Measurements from ENCODE around the gene CETP. TPM values are rescaled to one million over a fixed set of nuclear protein-coding genes. Genes with fewer than 3 reads are reported as not detected.

The CETP gene
- total RNA-seq, 1 donor from 2014 or later = not detected

DNA sequence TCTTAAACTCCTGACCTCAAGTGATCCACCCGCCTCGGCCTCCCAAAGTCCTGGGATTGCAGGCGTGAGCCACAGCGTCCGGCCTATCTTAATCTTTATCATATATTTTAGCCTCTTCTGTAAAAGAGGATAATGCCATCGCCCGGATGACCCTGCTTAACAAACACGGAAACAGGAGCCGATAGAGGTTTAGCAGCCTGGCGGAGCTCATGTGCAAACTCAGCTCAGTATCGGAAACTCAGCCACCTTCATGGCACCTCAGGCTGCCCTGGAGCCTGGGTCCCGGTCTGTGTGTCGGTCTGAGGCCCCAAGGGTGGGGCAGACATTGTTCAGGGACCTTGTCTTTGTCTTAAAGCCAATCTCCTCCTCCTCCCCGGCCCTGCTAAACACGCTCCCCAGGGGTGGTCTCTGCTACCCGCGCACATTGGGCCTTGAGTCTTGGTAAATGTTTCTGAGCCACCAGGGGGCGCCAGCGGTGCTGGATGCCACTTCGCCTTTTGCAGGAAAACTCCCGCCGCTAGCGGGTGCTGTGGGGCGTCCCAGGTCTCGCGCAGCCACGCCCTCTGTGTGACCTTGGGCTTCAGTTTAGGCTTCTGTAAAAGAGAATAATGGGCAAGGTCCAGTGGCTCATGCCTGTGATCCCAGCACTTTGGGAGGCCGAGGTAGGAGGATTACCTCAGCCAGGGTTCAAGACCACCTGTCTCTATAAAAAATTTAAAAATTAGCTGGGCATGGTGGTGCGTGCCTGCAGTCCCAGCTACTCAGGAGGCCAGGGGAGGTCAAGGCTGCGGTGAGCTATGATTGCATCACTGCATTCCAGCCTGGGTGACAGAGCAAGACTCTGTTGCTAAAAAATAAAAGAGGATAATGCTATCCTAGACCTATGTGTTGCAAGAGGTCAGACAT lies 2.7 kb downstream of the CETP start:
- peak; percentile 74 for DNase-seq (ENCODE audit: low read depth)
- Mint-ChIP-seq H3K27ac (ENCODE audit: unreplicated experiment) (peak overlapping the region; percentile 48), H3K27me3 (ENCODE audit: low read depth, unreplicated experiment) (peaks cover 6% of the 10 kb centered on the region), H3K4me3 (ENCODE audit: unreplicated experiment) (no peak overlapping the region), H3K9me3 (ENCODE audit: unreplicated experiment) (peaks cover 3% of the 10 kb centered on the region), H3K4me1 (ENCODE audit: low read depth, unreplicated experiment) (peaks cover 14% of the 10 kb centered on the region), H3K36me3 (ENCODE audit: low read depth, unreplicated experiment) (no peaks in the 10 kb centered on the region)
- no peaks in the 10 kb centered on the region for H3K36me3 ChIP-seq (ENCODE audit: insufficient read depth, low read length)
- no peak overlapping the region for H2AFZ ChIP-seq (ENCODE audit: low read depth, low read length)
- H3K4me2 ChIP-seq (ENCODE audit: low read length) = peak overlapping the region; percentile 20
- no peaks in the 10 kb centered on the region for H3K79me2 ChIP-seq (ENCODE audit: insufficient read depth, low read length)
- H3K27ac ChIP-seq (ENCODE audit: low read depth, low read length) = peak overlapping the region; percentile 2
- TF ChIP-seq CTCF (IDR thresholded peaks at IDR 0.05; ENCODE audit: insufficient read depth, low read depth, low read length) (peak; percentile 60), EZH2 (IDR thresholded peaks at IDR 0.05; ENCODE audit: insufficient read depth, low read length) (no peak)
- peaks cover 20% of the 10 kb centered on the region for H3K4me1 ChIP-seq (ENCODE audit: insufficient read depth, low read length)
- no peaks in the 10 kb centered on the region for H4K20me1 ChIP-seq (ENCODE audit: insufficient read depth, low read length)
- no peak overlapping the region for H3K9ac ChIP-seq (ENCODE audit: low read length)
- FAIRE-seq = peak; percentile 20
- no peak overlapping the region for H3K4me3 ChIP-seq (ENCODE audit: insufficient read depth, low read depth, low read length)
- no peaks in the 10 kb centered on the region for H3K27me3 ChIP-seq (ENCODE audit: insufficient read depth, low read length)
- H3K9me3 ChIP-seq (ENCODE audit: insufficient read depth, low read depth, low read length) = no peaks in the 10 kb centered on the region

DNA sequence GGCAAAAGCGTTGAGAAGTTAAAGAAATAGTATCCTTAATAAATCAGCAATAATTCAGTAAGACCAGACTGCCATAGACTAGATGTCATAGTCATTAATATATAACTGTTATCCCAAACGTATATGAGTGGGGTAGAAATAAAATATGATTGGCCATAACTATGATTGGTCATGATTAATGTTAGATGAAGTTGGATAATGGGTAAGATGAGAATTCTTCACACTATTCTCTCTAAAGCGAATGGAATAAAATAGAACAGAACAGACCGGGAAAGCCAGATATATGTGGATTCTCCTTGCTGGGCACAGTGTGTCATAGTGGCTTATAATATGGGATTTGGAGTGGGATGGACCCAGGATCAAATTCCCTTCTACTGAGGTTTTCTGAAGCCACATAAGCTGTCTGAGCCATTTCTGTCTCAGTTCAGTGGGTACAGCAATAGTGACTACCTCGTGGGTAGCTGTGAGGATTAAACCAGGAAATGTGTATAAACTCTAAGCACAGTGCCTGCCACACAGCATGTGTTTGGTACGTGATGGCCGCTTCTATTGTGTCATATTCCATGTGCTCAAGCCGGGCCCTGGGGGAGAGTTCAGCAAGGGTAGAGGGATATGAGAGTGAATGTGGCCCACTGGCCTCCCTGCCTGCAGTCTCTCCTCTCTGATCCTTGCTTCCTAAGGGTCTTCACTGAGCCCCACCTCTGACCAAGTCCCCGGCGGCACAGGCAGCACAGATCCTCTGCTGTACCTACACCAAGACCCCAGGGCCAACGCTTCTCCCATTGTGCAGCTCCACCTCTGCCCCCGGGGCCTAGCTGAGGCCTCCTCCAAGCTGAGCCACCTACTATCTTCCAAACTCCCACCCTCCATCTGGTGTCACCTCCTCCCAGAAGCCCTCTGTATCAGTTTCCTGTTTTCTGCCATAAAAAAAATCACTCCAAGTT lies 3.7 kb downstream of the CETP start:
- Histone ChIP-seq H3K27ac (ENCODE audit: low read depth, low read length) (peak overlapping the region; percentile 2), H3K4me3 (ENCODE audit: insufficient read depth, low read depth, low read length) (no peak overlapping the region), H3K4me1 (ENCODE audit: insufficient read depth, low read length) (peaks cover 20% of the 10 kb centered on the region), H3K79me2 (ENCODE audit: insufficient read depth, low read length) (no peaks in the 10 kb centered on the region), H2AFZ (ENCODE audit: low read depth, low read length) (peak overlapping the region; percentile 51), H3K9ac (ENCODE audit: low read length) (peak overlapping the region; percentile 10), H3K27me3 (ENCODE audit: insufficient read depth, low read length) (no peaks in the 10 kb centered on the region), H3K36me3 (ENCODE audit: insufficient read depth, low read length) (no peaks in the 10 kb centered on the region), H3K9me3 (ENCODE audit: insufficient read depth, low read depth, low read length) (no peaks in the 10 kb centered on the region), H4K20me1 (ENCODE audit: insufficient read depth, low read length) (no peaks in the 10 kb centered on the region), H3K4me2 (ENCODE audit: low read length) (peak overlapping the region; percentile 20)
- FAIRE-seq (no peak), DNase-seq (ENCODE audit: low read depth) (no peak)
- H3K4me3 Mint-ChIP-seq (ENCODE audit: unreplicated experiment) = no peak overlapping the region
- H3K27me3 Mint-ChIP-seq (ENCODE audit: low read depth, unreplicated experiment) = peaks cover 4% of the 10 kb centered on the region
- no peaks in the 10 kb centered on the region for H3K36me3 Mint-ChIP-seq (ENCODE audit: low read depth, unreplicated experiment)
- peaks cover 3% of the 10 kb centered on the region for H3K9me3 Mint-ChIP-seq (ENCODE audit: unreplicated experiment)
- peaks cover 14% of the 10 kb centered on the region for H3K4me1 Mint-ChIP-seq (ENCODE audit: low read depth, unreplicated experiment)
- TF ChIP-seq CTCF (IDR thresholded peaks at IDR 0.05; ENCODE audit: insufficient read depth, low read depth, low read length) = no peak
- no peak for TF ChIP-seq EZH2 (IDR thresholded peaks at IDR 0.05; ENCODE audit: insufficient read depth, low read length)
- peak overlapping the region; percentile 88 for H3K27ac Mint-ChIP-seq (ENCODE audit: unreplicated experiment)

All from astrocyte (in vitro differentiated cells and primary cell).